GM19397 (cell line): ENCODE data around the gene EFHD1.
"Not testable (repeated sequence)": the region's sequence is repeated elsewhere in the genome, so short reads cannot be mapped to it uniquely, and the experiment has no call there.

ENCODE experiments used
- ATAC-seq: cut with Tn5 transposase; IDR thresholded peaks from one replicate; pipeline ENCODE4 v1.9.1; 2021; ENCODE audit warnings: mild to moderate bottlenecking, moderate library complexity; ENCODE audit not compliant: unreplicated experiment

EFHD1 gene

DNA sequence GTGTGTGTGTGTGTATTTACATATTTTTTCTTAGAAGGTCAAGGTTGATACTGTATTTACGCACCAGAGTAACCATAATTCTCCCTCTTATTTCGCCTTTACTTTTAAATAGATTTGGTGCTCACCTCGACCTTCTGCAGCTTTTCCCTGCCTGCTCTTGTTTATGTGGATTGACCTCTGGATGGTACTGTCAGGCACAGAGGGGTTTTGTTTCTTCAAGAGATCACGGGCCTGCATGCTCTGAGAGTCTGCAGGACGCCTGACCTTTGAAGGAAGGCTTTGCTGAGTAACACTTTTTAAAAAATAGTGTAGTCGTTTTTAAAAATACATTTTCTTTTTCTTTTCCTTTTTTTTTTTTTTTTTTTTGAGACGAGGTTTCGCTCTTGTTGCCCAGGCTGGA lies 18.1 kb upstream of the EFHD1 start:
- ATAC-seq: no peak

DNA sequence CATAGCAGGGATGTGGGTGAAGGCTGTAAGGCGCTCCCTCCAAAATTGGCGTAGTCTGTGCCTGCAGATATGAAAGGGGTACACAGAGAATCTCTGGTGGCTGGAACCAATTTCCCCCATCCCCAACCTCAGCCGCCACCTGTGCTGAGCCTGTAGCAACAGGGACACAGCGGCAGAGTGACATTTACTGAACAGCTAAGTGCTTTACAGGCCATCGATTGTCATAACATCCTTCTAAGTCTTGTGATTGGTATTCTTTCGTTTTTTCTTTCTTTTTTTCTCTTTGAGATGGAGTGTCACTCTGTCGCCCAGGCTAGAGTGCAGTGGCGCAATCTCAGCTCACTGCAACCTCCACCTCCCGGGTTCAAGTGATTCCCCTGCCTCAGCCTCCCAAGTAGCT lies 12.2 kb upstream of the EFHD1 start:
- ATAC-seq: no peak

DNA sequence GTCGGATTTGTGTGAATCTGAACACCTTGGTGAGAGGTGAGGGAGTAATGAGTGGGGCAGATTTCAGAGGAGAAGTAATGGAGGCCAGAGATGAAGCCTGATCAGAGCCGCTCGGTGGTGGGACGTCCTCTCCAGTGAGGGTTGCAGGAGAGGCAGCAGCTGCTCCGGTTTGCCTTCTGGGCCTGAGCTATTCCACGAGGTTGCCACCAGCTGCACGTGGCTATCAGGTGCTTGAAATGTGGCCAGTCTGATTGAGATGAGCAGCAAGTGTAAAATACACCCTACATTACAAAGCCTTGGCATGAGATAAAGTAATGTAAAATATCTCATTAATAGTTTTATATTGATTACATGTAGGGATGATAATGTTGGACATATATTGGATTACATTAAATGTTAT lies 10.8 kb upstream of the EFHD1 start:
- ATAC-seq: no peak

DNA sequence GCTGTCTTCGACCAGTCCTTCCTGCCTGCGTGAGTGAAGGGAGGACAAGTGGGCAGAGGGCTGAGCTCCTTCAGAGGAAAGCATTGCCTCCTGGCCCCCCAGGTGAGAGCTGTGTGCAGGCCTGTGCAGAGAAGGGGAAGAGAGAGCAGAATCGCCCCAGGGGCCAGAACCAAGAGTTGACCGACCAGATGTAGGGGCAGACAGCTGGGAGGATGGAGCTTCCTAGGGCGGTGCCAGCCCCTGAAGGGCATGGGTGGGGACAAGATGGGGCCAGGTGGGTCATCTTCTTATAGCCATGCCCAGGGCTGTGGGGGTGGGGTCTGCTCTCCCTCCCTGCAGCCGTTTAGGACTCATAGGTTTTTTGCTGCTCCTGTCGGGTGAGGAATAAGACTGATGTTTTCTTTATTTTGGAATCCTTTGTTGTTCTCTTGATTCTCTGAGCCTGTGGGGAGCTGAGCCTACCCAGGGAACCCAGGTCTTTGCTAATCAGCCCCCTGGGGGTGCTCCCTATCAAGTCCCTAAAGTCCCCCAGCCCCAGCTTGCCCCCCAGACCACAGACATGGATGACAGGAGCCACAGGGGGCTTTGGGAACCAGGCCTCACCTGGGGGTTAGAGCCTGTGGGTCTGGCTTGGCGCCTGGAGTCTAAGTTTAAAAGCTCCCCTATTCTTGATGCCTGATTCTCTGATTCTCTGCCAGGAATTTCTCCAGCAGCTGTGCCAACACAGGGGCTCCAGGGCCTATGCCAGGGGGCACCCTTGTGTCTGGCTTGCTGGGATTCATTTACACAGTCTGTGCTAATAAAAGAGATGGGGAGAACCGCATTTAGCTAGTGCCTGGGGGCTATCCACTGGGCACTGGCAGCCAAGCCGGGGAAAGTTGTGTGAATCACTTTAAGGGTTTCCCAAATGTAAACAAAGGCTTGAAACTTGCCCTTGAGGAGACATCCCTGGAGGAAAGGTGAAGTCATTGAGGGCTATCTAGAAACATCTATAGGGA lies 9.3 kb upstream of the EFHD1 start:
- ATAC-seq: no peak

DNA sequence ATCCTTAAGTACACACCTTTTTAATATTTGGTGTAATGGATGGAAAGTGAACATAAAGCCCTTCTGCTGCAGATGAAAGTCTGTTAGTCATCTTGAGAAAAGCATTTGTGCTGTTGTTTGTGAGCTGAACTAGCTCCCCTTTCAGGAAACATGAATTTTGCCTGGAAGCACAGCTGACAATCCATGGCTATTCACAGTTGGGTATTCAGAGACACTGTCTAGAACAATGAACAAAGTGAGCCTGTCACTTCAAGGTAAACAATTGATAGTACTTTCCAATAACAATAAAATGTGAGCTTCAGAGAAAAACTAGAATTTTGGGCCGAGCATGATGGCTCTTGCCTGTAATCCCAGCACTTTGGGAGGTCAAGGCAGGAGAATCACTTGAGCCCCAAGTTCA lies 6.8 kb upstream of the EFHD1 start:
- no peak for ATAC-seq

DNA sequence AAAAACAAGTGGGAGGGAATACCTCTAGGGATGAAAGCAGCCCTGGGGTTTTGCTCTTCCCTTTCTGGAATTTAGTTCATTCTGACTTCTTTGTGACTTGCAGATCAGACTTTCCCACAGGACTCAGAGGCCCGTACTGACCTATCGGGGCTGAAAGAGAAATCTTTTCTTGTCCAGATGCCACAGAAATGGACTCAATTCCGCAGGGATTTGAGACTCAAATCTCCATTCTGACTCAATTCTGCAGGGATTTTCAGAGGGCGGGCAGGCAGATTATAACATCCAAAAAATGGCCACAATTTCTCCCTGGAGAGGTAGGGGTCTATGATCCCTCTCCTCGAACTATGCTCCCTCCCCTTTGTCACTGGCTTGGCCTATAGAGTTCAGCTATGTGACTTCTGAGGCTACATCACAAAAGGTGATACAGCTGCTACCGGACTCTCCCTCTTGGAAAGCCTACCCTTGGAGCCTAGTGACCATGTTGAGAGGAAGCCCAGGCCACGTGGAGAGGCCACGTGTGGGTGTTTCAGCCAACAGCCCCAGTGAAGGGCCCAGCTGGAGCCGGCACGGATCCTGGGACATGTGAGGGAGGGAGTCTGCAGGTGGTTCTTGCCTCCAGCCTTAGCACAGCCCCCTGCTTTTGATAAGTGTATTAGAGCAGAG lies 4.8 kb upstream of the EFHD1 start:
- ATAC-seq: no peak

DNA sequence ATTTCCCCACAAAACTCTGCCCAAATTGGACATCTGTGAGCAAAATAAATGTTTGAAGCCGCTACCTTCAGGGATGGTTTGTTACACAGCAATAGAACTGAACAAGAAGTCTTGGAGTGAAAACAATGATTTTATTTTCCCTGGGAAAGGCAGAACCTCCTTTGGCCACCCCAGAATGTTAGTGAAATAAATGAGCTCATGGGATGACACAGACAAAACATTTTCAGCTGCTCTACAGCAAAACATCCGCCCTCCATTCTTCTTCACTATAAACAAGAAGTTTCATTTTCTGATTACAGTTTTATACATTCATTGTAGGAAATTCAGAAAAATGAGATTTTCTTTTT lies 4.3 kb upstream of the EFHD1 start:
- ATAC-seq: no peak

DNA sequence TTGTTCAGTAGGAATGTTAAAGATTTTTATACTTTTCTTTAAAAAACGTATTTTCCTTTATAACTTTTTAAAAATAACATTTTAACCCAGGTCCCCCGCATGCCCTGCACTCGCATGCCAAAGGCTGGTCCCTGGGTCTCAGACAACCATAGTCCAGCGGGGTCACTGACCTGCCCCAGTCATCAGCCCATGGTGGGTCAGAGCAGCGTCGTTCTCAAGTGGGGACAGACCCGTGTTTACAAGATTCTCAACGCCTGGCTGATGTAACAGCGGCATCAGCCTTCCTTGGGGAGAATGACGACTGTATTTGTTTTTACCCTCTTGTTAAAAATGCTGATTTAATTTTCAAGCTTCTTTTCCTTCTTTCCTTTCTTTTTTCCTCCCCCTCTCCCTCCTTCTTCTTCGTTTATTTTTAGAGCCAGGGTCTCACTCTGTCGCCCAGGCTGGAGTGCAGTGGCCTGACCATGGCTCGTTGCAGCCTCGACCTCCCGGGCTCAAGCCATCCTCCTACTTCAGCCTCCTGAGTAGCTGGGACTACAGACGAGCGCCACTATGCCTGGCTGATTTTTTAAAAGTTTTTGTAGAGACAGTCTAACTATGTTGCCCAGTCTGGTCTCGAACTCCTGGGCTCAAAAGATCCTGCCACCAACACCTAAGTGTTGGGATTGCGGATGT lies 1.0 kb upstream of the EFHD1 start:
- no peak for ATAC-seq

DNA sequence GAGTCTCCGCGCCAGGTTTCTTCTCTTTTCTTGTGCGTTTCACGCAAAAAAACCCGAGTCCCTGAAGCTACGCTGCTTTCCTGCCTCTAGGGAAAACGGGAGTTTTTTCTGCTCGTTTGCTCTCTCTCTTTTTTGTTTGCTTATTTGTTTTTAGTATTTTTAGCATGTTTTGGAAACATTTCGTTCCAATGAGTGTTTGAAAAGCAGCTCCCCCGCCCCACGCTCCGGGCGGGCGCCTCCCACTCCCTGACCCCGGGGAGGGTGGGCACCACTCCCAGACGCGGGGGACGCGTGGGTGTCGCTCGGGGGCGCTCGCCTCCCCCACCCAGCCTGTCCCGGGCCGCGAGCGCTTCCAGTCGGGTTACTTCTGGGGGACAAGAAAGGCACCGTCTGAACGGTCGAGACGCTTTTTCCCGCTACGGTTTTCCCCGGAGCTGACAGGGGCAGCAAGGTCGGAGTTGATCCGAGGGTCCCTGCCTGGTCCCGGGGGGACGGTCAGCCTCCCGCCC lies 446 bp upstream of the EFHD1 start:
- ATAC-seq: no peak

DNA sequence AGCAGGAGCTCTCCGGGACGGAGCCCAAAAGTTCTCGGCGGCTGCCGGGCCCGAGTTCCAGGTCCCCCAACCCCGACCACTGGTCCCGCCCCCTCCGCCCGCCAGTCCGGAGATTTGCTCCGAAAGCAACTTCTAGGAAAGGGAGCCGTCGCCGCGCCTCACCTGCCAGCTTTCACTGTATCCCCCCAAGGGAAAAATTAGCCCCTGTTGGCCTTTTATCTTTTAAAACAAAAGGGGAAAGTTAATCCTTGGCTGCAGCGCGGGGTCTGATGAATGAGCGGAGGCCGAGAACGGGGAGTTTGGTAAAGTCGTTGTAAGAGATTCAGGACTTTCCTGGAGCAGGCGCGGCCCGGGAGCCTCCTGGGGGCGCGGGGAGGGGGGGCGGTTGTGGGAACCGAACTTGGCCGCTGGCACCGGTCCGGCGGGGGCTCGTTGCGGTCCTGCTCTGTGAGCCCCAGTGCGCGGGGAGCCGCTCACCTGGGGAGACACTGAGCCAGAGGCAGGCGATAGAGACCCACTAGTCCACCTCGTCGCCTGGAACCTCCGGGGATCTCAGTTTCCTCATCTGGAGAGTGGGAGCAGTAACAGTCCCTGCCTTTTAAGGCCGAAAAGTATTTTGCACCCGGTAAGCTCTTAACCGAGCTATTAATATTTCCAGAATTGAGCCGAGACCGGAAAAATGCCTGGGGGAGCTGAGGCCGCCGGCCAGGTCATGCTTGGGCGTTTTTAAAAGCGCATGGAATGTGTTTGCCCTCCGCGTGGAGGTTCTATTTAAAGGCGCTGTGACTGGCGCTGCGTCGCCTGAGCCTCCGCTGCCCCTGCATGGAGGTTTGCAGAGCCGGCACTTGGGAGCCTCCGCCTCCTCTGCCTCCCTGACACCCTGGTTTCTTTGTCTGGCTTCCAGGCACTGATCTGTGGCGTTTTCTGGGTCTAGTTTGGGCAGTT lies 1.1 kb downstream of the EFHD1 start:
- no peak for ATAC-seq

DNA sequence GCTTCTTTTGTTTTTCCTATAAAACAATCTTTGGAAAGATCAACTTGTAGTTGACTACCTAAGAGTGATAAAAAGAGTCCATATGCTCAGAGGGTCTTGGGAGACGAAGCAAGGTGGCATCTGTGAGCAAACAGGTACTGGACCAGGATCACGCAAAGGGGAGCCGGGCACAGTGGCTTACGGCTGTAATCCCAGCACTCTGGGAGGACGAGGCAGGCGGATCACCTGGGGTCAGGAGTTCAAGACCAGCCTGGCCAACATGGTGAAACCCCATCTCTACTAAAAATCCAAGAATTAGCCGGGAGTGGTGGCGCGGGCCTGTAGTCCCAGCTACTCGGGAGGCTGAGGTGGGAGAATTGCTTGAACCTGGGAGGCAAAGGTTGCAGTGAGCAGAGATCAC lies 2.0 kb downstream of the EFHD1 start:
- not testable (repeated sequence) for ATAC-seq

DNA sequence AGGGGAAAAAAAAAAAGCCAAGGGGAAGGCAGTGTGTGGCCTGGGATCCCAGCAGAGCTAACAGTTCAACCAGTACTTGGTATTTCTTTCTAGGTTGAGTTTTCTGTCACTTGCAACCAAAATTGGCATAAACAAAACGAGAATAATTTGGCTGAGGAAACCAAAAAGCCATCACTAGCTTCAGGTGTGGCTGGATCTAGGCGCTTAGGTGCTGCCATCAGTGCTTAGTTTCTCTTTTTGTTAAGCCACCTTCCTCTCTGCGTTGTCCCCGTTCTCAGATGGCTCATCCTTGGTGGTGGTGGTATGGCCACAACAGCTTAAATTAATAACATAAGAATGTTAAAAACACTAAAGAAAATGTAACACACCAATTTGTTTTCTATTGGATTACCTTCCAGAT lies 2.4 kb downstream of the EFHD1 start:
- ATAC-seq: no peak

DNA sequence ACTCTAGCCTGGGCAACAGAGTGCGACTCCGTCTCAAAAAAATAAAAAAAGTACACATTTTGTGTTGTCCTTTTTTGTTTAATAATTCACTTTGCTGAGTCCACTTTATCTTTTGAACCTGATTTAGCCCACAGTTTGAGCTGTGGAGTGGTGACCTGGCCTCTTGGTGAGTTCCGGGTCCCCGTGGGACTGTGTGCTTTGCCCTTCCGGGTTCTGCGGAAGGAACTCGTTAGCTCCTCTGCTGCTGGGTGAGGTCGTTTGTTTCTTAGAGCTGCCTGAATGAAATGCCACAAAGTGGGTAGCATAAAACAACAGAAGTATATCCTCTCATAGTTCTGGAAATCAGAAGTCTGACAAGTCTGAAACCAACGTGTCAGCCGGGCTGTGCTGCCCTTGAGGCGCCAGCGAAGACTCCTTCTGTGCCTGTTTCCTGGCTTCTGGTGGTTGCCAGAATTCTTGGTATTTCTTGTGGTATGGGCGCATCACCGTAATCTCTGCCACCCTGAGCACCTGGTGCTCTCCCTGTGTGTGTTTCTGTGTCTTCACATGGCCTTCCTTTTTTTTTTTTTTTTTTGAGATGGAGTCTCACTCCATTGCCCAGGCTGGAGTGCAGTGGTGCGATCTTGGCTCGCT lies 3.5 kb downstream of the EFHD1 start:
- ATAC-seq: no peak

DNA sequence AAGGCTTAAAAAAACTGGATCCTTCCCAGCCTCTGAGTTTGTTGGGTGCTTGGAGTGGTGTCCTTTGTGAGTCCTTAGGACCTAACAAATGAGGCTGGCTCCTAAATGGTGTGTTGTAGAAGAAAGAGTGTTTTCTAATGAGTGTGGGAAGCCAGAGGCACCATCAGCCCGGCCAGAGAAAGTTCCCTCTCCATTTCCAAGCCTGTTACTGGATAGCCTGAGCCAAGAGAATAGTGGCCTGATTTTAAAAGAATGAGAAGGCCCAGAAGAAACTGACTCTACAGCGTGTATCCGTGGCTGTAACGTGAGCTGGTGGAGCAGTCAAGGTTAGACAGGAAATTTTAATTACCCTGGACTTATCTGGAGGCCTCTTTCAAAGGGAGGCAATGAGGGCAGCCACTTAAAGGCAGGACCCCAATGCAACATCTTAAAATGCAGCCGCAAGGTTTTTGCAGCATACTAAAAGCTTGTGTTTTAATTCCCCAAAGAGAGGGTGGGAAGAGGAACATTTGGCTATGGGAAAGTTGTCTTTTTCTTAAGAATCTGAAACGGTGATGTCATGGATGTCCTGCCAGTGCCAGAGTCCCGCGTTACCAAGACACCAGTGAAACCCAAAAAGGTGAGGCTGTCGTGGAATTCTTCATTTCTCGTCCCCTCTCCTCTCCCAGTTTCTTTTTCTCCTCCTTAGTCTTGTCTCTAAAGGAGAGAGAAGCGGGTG lies 4.6 kb downstream of the EFHD1 start:
- ATAC-seq: no peak

DNA sequence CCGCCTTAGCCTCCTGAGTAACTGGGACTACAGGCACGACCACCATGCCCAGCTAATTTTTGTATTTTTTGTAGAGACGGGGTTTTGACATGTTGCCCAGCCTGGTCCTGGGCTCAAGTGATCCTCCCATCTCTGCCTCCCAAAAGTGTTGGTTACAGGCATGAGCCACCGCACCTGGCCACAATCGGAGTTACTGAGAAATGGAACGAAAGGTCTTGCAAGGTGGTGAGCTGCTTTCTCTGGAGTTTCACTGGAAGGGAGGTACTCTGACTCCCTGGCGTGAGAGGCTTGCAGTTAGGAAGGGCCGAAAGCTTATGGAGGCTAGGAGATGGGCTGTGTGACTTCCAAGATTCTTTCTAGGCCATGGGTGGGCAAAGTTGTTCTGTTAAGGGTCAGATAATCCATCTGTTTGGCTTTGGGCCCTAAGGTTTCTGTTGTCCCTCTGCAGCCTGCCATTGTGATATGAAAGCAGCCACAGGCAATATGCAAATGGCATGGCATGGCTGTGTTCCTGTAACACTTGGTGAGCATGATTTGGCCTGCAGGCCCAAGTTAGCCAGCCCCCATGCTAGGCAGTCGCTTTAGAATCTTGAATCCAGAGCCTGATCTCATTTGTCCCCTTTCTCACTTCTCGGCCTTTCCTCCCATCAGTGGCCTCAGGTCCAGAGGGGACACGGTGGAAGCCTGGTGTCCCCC lies 7.9 kb downstream of the EFHD1 start:
- no peak for ATAC-seq

DNA sequence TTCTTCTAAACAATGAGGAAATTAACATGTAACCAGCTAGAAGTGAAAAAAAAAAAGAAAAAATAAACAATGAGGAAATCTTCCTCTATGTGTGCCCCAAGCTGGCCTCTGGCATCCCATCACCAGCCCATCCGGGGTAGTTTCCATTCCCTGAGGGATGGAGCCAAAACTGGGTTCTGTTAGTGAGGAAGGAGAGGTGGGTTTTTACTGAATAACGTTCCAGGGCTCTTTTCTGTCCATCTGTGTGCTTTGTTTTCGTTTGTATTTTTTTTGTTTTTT lies 9.7 kb downstream of the EFHD1 start:
- ATAC-seq: no peak

DNA sequence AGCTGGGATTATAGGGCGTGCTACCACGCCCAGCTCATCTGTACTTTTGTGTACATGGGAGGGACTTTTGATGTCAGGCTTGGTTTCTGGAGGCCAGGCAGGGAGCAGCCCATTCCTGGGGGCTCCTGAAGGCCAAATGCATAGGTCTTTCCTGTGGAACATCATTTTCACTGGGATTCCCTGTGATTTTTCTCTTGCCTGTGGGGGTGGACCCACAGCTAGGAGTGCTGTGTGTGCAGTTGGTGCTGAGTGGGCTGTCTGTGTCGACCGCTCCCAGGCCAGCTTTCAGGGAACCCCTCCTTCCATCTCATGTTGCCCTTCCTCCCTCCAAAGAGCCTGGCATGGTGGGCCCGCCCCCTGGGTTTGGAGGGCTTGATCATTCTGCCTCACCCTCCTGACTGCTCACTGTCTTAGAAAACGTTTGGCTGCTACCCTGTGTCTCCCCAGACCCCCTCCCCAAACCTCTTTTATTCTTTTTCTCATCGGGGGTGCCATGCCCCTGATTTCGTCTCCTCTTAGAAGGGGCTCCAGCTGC lies 10.5 kb downstream of the EFHD1 start:
- no peak for ATAC-seq

DNA sequence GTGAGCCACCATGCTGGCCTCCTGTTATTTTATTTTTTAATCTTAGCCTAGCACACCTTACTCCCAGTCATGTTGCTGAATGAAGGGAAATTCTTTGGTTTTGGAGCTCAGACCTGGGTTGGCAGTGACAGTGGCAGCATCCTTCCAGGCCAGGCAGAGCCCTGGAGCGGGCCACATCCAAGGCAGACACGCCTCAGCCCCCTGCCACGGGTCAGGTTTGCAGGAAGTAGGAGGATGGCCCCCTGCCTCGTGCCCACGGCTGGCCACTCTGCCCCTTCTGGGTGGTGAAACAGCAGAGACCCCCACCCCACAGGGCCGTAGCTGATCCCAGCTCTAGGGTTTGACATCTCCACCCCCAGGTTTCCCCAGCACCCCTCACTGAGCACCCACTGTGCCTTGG lies 11.7 kb downstream of the EFHD1 start:
- ATAC-seq: no peak

DNA sequence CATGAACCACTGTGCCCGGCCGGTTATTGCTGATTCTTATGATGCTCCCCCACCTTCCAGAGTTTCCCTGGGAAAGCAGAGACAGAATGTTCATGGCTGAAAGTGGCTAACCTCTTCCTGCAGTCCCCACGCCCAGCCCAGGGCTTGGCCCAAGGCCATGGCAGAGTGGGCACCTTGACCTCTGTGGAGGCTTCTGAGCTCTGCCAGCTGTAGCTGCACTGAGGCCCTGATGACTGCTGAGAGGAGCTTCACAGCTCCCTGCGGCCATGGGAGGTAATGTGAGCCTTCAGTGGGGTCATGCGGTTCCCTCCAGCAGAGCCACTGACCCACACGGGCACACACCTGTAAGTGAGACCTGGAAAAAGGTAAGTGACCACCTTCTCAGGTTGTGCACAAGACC lies 13.3 kb downstream of the EFHD1 start:
- no peak for ATAC-seq
